ENCODE measurements around the gene ATXN2L. TPM values are rescaled to one million over a fixed set of nuclear protein-coding genes. Genes with fewer than 3 reads are reported as not detected.

ATXN2L gene
- total and polyA plus RNA-seq, 4 donors, result 23.1 to 40.7 (median 32.8) TPM

Small RNAs within 50 kb of the gene (small RNA-seq; reads per million reads assigned to genes)
- not detected for gene RF00416

Other genes starting within 250 kb of the ATXN2L start
- 10 to 100 TPM in 1 of 2 donors, 1 to 10 TPM in 1; 1.6 to 19.2 TPM for gene SULT1A2, start 225.9 kb upstream of the ATXN2L start, total RNA-seq
- gene SULT1A2, start 225.9 kb upstream of the ATXN2L start, polyA plus RNA-seq, result 10 to 100 TPM; 10.6 to 29.4 TPM
- 10 to 100 TPM; 25.3 to 94.5 TPM for gene SULT1A1, start 213.0 kb upstream of the ATXN2L start, total RNA-seq
- 100 to 1,000 TPM; 110 to 143 TPM for gene SULT1A1, start 213.0 kb upstream of the ATXN2L start, polyA plus RNA-seq
- under 1 TPM in 1 of 2 donors, not detected in 1; 0.08 TPM for gene NPIPB8, start 184.9 kb upstream of the ATXN2L start, total RNA-seq
- gene NPIPB8, start 184.9 kb upstream of the ATXN2L start, polyA plus RNA-seq, result under 1 TPM in 1 of 2 donors, not detected in 1; 0.53 TPM
- 100 to 1,000 TPM; 114 to 117 TPM for gene EIF3C, start 111.5 kb upstream of the ATXN2L start, total RNA-seq
- 100 to 1,000 TPM; 212 TPM for gene EIF3C, start 111.5 kb upstream of the ATXN2L start, polyA plus RNA-seq
- 1 to 10 TPM in 1 of 2 donors, under 1 TPM in 1; 0.98 to 7.0 TPM for gene NPIPB9, start 71.2 kb upstream of the ATXN2L start, total RNA-seq
- under 1 TPM; 0.06 to 0.83 TPM for gene NPIPB9, start 71.2 kb upstream of the ATXN2L start, polyA plus RNA-seq
- gene TUFM, start 23.3 kb downstream of the ATXN2L start, total RNA-seq, result 10 to 100 TPM; 90.4 to 96.0 TPM
- 100 to 1,000 TPM; 177 to 191 TPM for gene TUFM, start 23.3 kb downstream of the ATXN2L start, polyA plus RNA-seq
- 10 to 100 TPM in 1 of 2 donors, 1 to 10 TPM in 1; 8.3 to 10.5 TPM for gene SH2B1, start 40.8 kb downstream of the ATXN2L start, total RNA-seq
- 10 to 100 TPM in 1 of 2 donors, 1 to 10 TPM in 1; 4.9 to 13.0 TPM for gene SH2B1, start 40.8 kb downstream of the ATXN2L start, polyA plus RNA-seq
- gene ATP2A1, start 55.5 kb downstream of the ATXN2L start, total RNA-seq, result under 1 TPM; 0.09 to 0.17 TPM
- under 1 TPM; 0.07 to 0.23 TPM for gene ATP2A1, start 55.5 kb downstream of the ATXN2L start, polyA plus RNA-seq
- 10 to 100 TPM in 1 of 2 donors, 1 to 10 TPM in 1; 7.5 to 16.1 TPM for gene RABEP2, start 102.2 kb downstream of the ATXN2L start, total RNA-seq
- gene RABEP2, start 102.2 kb downstream of the ATXN2L start, polyA plus RNA-seq, result 1 to 10 TPM; 3.0 to 9.1 TPM
- 1 to 10 TPM in 1 of 2 donors, under 1 TPM in 1; 0.17 to 1.2 TPM for gene CD19, start 109.0 kb downstream of the ATXN2L start, total RNA-seq
- gene CD19, start 109.0 kb downstream of the ATXN2L start, polyA plus RNA-seq, result under 1 TPM; 0.08 to 0.82 TPM
- 10 to 100 TPM; 16.7 to 17.6 TPM for gene NFATC2IP, start 127.9 kb downstream of the ATXN2L start, total RNA-seq
- 1 to 10 TPM; 5.8 to 7.1 TPM for gene NFATC2IP, start 127.9 kb downstream of the ATXN2L start, polyA plus RNA-seq
- gene SPNS1, start 151.8 kb downstream of the ATXN2L start, total RNA-seq, result 10 to 100 TPM; 11.5 to 19.1 TPM
- 10 to 100 TPM; 12.2 to 20.5 TPM for gene SPNS1, start 151.8 kb downstream of the ATXN2L start, polyA plus RNA-seq
- 1 to 10 TPM; 1.3 to 2.3 TPM for gene LAT, start 162.1 kb downstream of the ATXN2L start, total RNA-seq
- gene LAT, start 162.1 kb downstream of the ATXN2L start, polyA plus RNA-seq, result 1 to 10 TPM; 1.5 to 1.8 TPM

Measured in liver (tissue), 5 donors.